Coronary artery (tissue), 2 donors: ENCODE data around the gene TACC3.

ENCODE experiments used
- DNase-seq: peaks from one replicate; pipeline ENCODE4 v3.0.0-alpha.2; 2017; ENCODE audit warnings: low spot score
- H3K27ac ChIP-seq, 2 donors: fragments of 200-600 bp; sonication (generic); one replicate each; pipeline ENCODE4 v1.5.1; 2016 to 2019
- H3K4me3 ChIP-seq: fragments of 200-600 bp; sonication (generic); 2 replicates; pipeline ENCODE4 v1.5.1; 2016; ENCODE audit warnings: mild to moderate bottlenecking, moderate library complexity
- CTCF ChIP-seq: fragments of 200-600 bp; sonication (generic); IDR thresholded peaks from one replicate; pipeline ENCODE4 v1.5.1; 2019; ENCODE audit warnings: antibody characterized with exemption

TACC3 gene

GRCh38 chr4:1789552-1789951, 68.2 kb downstream of the TACC3 start:
- no peak for TF ChIP-seq CTCF
- Histone ChIP-seq H3K27ac (no peak overlapping the region), H3K4me3 (no peak overlapping the region)
- DNase-seq: no peak

- TF ChIP-seq CTCF: no peak
- DNase-seq: no peak
- H3K4me3 ChIP-seq: no peak overlapping the region
- H3K27ac ChIP-seq: no peak overlapping the region
Observed at GRCh38 chr4:1790005-1790404, 68.7 kb downstream of the TACC3 start.

- DNase-seq: no peak
- peak overlapping the region; percentile 85 for H3K4me3 ChIP-seq
- no peak overlapping the region for H3K27ac ChIP-seq
- TF ChIP-seq CTCF: no peak
Observed at GRCh38 chr4:1792158-1792831, 71.0 kb downstream of the TACC3 start.

- TF ChIP-seq CTCF: no peak
- peak within 1 kb of the TSS in 1 of 2 donors; percentile 56 for H3K27ac ChIP-seq
- H3K4me3 ChIP-seq: peak within 1 kb of the TSS; percentile 85
- no peak for DNase-seq
Observed at GRCh38 chr4:1792832-1793495, 71.6 kb downstream of the TACC3 start, which contains the start of gene FGFR3. TSS of gene FGFR3 (plus strand) at chr4:1793293. CDS start at chr4:1793935, 642 bp downstream.

- H3K27ac ChIP-seq: peak overlapping the region in 1 of 2 donors; percentile 56
- TF ChIP-seq CTCF: no peak
- peak overlapping the region; percentile 85 for H3K4me3 ChIP-seq
- DNase-seq: no peak
Observed at GRCh38 chr4:1793496-1793840, 72.1 kb downstream of the TACC3 start.

- TF ChIP-seq CTCF: no peak
- Histone ChIP-seq H3K27ac (no peak overlapping the region), H3K4me3 (peak overlapping the region; percentile 85)
- DNase-seq: no peak
Observed at GRCh38 chr4:1793940-1794808, 72.9 kb downstream of the TACC3 start.
